ENCODE results near the gene SP2.
A peak's percentile ranks its signal among the peaks of the same experiment; 100 is the strongest.

- no peak for TF ChIP-seq ELF1 (IDR thresholded peaks at IDR 0.05; ENCODE audit: borderline replicate concordance, low read depth)
- TF ChIP-seq CTCF (IDR thresholded peaks at IDR 0.05 in 2 of 3, conservative IDR thresholded peaks at IDR 0.05 in 1 of 3; ENCODE audit: borderline replicate concordance in 1 of 3, insufficient read depth in 1 of 3, low read depth in 2 of 3, low read length in 2 of 3), result peak in 1 of 3 experiments; percentile 27; a peak in 2 of 6 replicates
- no peak for TF ChIP-seq FOSL1 (IDR thresholded peaks at IDR 0.05; ENCODE audit: low read depth)
- no peak for TF ChIP-seq POLR2A (IDR thresholded peaks at IDR 0.05; ENCODE audit: borderline replicate concordance, extremely low read depth, insufficient read depth, insufficient read length)
- no peak for TF ChIP-seq YY1 (IDR thresholded peaks at IDR 0.05; ENCODE audit: extremely low read depth, insufficient replicate concordance, low read depth, low read length)
- peak; percentile 39; the same call in 1 of the 2 replicates for TF ChIP-seq RAD21 (IDR thresholded peaks at IDR 0.05; ENCODE audit: low read depth)
These were observed 1.3 kb upstream of the SP2 start for GRCh38 chr17:47894498-47895346.
